ENCODE data around the gene WWOX. TPM values are rescaled to one million over a fixed set of nuclear protein-coding genes. Genes with fewer than 3 reads are reported as not detected.

The WWOX gene
- total and polyA plus RNA-seq, 2 donors (not counting 3 experiments of a cell fraction or from before 2014, with no cell fraction given): 6.2 to 12.5 TPM

- no peaks in the 10 kb centered on the region for H4K20me1 ChIP-seq (replicated peaks; ENCODE audit: control insufficient read depth, extremely low read depth, insufficient read depth, low read length)
- ChIA-PET POLR2A (no interaction called here), CTCF (no interaction called here)
Measured at GRCh38 chr16:78195797-78196196, 96.3 kb downstream of the WWOX start.

More at GRCh38 chr16:78195797-78196196, 96.3 kb downstream of the WWOX start:
- Histone ChIP-seq H3K9me3 (replicated peaks; ENCODE audit: control insufficient read depth, insufficient read depth, low read length) (no peaks in the 10 kb centered on the region), H3K9ac (replicated peaks; ENCODE audit: extremely low read depth, insufficient read depth, low read length) (no peak overlapping the region), H3K79me2 (ENCODE audit: control insufficient read depth, insufficient read depth, low read length) (no peaks in the 10 kb centered on the region), H3K4me2 (ENCODE audit: insufficient read depth, low read length) (no peak overlapping the region), H3K27me3 (ENCODE audit: control insufficient read depth in 2 of 2, insufficient read depth in 2 of 2, low read length in 2 of 2) (no peaks in the 10 kb centered on the region), H3K4me1 (ENCODE audit: control insufficient read depth, extremely low read depth, insufficient read depth, low read length) (no peaks in the 10 kb centered on the region), H2AFZ (ENCODE audit: low read depth, low read length) (no peak overlapping the region), H3K4me3 (replicated peaks in 1 of 3; ENCODE audit: insufficient read depth in 1 of 3, low read depth in 1 of 3, low read length in 3 of 3) (no peak overlapping the region), H3K9me1 (replicated peaks; ENCODE audit: control insufficient read depth, extremely low read depth, insufficient read depth, low read length) (no peaks in the 10 kb centered on the region), H3K36me3 (ENCODE audit: control insufficient read depth in 2 of 2, extremely low read depth in 1 of 2, insufficient read depth in 2 of 2, low read length in 2 of 2) (no peaks in the 10 kb centered on the region), H3K27ac (ENCODE audit: insufficient read depth, low read depth, low read length) (no peak overlapping the region)
- no peak for DNase-seq (ENCODE audit: low read depth, low spot score)
- FAIRE-seq: no peak
- intact Hi-C loops (cut with micrococcal nuclease): no loop called here
- no TSS peak for BruUV-seq (replicated peaks)
- dilution Hi-C loops (cut with MboI; ENCODE audit: extremely low pct_ligation_motif_present, low sequenced_read_pairs): no loop called here
- no peak for TF ChIP-seq POLR2AphosphoS5 (IDR thresholded peaks at IDR 0.05; ENCODE audit: insufficient read depth, low read depth, low read length)
- TF ChIP-seq JUN (IDR thresholded peaks at IDR 0.05; ENCODE audit: borderline replicate concordance, insufficient read depth, insufficient read length, low read depth): no peak
- TF ChIP-seq, protein P1, sequence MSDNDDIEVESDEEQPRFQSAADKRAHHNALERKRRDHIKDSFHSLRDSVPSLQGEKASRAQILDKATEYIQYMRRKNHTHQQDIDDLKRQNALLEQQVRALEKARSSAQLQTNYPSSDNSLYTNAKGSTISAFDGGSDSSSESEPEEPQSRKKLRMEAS (IDR thresholded peaks at IDR 0.05; ENCODE audit: insufficient read depth, insufficient read length): no peak
- no peak for TF ChIP-seq GATA2 (IDR thresholded peaks at IDR 0.05; ENCODE audit: insufficient read depth, insufficient read length, low read depth, low read length)
- no peak for TF ChIP-seq POLR2A (IDR thresholded peaks at IDR 0.05; ENCODE audit: low read depth, low read length)
- TF ChIP-seq FOS (IDR thresholded peaks at IDR 0.05; ENCODE audit: borderline replicate concordance, insufficient read depth, low read length): no peak
- TF ChIP-seq EZH2 (IDR thresholded peaks at IDR 0.05; ENCODE audit: borderline replicate concordance, low read depth, low read length, severe bottlenecking): no peak
- no peak for TF ChIP-seq MYC (IDR thresholded peaks at IDR 0.05; ENCODE audit: low read depth, low read length)
- no peak for TF ChIP-seq CTCF (IDR thresholded peaks at IDR 0.05; ENCODE audit: extremely low read depth in 1 of 2, insufficient read depth in 1 of 2, low read depth in 1 of 2, low read length in 2 of 2)
